NCI-H2196 (cell line): ENCODE results near the gene CDCP2.

Experiments
- DNase-seq: peaks from one replicate; lab custom pipeline; 2025; ENCODE audit not compliant: unreplicated experiment; lab: John Stamatoyannopoulos, UW

CDCP2 gene

DNA sequence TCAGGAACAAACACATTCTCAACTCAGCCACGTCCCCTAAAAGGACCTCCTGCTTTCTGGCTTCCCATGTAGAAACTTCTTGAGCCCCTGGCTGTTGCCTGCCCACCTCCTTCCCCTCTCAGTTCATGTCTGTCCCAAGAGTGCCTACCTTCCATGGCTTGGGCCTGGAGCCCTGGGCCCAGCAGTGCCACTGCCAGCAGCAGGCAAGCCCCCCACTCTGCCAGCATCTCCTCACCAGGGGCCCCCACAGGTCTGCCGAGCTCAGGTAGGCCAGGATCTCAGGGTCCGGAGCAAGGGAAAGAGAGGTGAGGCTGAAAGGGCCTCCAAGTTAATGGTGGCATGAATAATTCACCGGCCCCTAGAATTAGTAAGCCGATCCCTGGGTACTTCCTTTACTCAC, at the start of gene CDCP2:
Gene CDCP2 (minus strand): TSS at position 305 of the 400 bp plus-strand sequence. CDS start 78 bp downstream, at position 227.
- DNase-seq = no peak

DNA sequence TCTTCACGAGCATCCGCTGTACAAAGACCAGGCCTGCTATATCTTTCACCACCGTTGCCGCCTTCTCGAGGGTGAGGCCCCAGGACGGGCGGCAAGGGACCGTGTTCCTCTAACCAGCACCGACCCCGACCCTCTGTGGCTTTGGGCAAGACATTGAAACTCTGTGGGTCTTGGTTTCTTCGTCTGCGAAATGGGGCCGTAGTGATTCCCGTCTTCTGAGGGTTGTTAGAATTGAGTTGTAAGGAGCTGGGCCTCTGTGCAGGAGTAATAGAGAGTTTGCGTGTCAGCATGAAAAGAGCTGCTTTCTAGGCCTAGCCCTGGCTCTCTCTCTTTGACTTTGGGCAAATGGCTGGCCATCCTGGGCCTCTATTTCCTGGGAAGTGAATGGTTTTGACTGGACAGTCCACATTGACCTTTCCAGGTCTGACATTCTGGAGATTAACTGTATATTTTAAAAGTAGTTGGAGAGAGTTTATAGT, 47.8 kb upstream of the CDCP2 start:
- DNase-seq = no peak

DNA sequence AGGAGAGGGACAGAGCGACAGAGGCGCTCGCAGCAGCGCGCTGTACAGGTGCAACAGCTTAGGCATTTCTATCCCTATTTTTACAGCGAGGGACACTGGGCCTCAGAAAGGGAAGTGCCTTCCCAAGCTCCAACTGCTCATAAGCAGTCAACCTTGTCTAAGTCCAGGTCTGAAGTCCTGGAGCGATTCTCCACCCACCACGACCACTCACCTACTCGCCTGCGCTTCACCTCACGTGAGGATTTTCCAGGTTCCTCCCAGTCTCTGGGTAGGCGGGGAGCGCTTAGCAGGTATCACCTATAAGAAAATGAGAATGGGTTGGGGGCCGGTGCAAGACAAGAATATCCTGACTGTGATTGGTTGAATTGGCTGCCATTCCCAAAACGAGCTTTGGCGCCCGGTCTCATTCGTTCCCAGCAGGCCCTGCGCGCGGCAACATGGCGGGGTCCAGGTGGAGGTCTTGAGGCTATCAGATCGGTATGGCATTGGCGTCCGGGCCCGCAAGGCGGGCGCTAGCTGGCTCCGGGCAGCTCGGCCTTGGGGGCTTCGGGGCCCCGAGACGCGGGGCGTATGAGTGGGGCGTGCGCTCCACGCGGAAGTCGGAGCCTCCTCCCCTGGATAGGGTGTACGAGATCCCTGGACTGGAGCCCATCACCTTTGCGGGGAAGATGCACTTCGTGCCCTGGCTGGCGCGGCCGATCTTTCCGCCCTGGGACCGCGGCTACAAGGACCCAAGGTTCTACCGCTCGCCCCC, 47.1 kb upstream of the CDCP2 start, which contains the start of the genes CYB5RL and MRPL37:
Gene CYB5RL (minus strand): TSS at position 266 of the 754 bp plus-strand sequence. CDS start 4,414 bp downstream, outside the sequence.
Gene MRPL37 (plus strand): TSS at position 403 of the 754 bp plus-strand sequence. CDS start 77 bp downstream, at position 480.
- peak; percentile 95 for DNase-seq

DNA sequence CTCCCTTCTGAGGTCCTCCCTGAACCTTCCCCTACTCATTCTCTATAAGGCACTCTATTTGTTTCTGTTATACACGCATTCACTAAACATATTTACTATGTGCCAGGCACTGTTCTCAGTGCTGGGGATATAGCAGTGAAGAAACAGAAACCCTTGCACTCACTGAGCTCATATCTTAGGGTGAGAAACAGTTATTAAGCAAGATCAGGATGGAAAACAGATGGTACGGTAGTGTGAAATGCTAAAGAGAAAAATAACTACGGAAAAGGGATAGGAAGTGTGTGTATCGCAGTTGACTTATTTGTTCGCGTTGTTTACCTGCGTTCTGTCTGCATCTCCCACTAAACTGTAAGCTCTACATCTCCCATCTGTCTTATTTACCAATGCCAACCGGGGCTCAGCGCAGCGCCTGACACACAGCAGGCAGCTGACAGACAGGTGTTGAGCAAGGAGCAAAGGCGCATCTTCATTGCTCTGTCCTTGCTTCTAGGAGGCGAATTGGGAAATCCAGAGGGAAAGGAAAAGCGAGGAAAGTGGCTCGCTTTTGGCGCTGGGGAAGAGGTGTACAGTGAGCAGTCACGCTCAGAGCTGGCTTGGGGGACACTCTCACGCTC, 46.5 kb upstream of the CDCP2 start:
- no peak for DNase-seq

DNA sequence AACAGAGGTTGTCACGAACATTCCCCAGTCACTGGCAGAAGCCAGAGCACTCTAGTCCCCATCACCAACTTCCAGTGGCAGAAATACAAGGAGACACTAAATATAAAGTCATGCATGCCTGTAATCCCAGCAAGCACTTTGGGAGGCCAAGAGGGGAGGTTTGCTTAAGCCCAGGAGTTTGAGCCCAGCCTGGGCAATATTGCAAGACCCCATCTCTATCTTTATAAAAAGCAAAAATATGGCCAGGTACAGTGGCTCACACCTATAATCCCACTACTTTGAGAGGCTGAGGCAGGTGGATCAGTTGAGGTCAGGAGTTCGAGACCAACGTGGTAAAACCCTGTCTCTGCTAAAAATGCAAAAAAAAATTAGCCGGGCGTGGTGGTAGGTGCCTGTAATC, 40.7 kb upstream of the CDCP2 start:
- no peak for DNase-seq

DNA sequence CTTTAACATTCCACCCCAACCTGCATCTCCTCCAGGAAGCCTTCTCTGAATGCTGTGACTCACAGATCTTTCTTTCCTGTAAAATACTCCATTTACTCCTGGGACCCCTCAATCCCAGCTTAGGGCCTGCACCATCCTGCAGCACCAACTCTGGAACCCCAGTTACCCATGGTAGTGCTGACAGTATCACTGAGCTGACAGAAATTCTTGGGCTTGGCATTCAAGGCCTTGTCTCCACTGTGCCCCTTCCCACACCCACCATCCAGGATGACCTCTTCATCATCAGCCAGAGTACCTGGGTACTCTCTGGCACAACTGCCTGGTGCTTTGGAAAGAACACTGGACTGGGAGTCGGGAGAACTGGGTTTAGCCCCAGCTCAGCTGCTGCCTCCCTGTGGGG, 38.7 kb upstream of the CDCP2 start:
- DNase-seq = no peak

DNA sequence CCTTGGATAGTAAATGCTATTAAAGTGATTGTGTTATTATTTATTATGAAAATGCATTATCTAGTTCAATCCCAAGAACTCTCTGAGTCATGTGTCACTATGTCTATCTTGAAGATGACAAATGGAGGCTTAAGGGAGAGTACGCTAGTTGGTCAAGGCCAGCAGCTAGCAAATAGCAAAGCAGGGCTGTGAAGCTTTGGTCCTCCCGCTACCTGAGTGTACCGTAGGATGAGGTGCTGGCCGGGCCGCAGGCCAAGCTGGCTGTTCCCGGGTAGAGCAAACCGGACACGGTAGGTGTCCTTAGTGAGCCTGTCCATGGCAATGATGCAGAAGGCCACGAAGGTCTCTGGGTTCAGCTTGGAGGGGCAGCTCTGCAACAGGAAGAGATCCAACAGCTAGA, 37.7 kb upstream of the CDCP2 start:
- DNase-seq = no peak

DNA sequence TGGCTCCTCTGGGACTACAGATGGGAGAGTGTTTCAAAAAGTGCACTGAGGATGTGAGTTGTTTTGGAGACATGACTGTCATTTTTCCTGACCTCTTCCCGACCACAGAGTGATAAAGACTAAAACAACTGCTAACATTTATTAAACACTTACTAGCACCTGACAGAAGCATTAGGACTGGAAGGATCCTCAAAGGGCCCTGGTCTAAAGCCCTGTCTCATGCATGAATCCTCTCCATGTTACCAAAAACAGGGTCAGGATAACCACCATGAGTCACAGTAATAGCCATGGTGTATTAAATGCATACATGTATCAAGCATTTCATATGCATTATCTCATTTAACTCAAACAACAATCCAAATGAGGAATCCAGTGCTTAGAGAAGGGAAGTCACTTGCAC, 35.5 kb upstream of the CDCP2 start:
- DNase-seq = no peak

DNA sequence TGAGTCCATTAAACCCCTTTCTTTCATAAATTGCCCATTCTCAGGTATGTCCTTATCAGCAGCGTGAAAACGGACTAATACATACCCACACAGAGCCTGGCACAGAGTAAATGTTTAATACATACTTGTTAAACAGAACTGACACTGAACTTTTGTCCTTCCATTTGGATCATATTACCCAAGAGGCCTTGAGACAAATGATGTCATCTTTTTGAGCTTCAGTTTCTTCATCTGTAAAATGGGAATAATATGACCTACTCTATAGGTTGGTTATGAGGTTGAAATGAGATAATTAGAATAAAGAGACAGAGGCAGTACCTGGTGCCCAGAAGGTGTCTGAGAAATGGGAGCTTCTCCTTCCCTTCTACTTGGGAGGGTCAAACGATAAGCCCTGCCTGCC, 33.3 kb upstream of the CDCP2 start:
- no peak for DNase-seq

DNA sequence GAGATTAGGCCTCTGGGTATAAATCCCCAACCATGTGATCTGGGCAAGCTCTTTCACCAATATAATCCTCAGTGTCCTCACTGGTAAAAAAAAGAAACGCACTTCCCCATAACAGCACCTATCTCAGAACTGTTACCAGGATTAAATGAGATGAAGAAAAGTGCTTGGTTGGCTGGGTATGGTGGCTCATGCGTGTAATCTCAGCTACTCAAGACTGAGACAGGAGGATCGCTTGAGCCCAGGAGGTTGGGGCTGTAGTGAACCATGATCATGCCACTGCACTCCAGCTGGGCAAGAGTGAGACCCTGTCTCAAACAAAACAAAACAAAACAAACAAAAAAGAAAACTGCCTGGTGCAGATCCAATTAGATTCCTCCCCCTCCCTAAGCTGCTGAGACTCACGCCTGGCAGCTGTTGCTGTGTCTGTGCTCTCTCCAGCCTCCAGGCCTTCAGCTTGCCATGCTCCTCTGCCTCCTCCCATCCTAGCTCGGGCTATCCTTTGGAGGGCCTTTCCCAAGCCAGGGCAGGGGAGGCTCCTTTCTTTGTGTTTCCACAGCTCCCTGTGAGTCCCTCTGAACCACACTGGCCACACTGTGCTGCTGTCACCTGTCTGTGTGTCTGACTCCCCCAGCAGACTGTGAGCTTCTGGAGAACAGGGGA, 28.0 kb upstream of the CDCP2 start:
- DNase-seq = no peak

DNA sequence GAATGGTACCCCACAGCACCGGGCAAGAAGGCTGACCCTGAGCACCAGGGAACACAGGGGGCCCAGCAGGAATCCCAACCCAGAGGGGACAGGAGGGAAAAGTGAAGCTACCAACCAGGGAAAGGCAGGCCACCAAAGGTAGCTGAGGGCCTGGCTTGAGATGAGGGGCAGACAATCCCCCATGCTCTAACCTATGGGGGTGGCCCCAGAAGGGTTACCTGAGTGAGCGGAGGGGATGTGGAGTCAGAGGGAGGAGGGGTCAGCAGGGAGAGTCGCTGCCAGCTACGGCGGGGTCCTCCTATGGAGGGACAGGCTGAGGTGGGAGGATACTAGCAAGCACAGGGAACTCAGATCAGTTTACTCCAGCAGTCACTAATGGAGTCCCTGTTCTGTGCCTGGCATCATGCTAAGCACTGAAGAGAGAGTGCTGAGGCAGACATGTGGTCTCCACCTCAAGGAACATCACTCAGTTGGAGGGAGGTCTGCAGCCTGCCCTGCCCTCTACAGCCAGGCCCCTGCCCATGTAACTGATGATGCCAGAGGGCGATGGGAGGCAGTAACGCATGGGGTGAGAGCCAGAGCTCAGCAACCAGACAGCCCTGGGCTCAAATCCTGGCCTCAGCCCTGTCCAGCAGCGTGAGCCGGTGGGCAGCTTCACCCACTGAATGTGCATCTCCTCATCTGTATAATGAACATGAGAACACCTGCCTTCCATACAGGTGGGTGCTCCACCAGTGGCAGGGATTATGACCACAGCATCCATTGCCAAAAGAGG, 25.7 kb upstream of the CDCP2 start:
- DNase-seq = no peak

DNA sequence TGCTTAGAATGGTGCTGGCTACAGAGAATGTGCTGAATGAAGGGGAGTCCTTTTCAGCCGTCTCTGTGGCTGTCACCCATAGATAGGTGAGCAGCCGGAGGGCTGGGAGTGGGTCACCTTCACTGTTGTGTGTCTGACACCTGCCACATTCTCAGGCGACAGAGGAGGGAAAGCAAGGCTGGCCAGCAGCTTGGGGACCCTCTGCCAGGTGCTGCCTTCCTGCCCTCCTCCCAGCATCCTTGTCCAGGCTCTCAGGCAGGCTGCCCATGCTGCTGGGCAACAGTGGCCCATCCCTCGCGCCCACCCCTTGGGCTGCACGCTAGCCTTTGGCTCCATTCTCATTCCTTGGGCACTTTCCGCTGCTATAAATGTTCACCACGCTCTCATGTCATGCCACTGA, 24.9 kb upstream of the CDCP2 start:
- DNase-seq = no peak

DNA sequence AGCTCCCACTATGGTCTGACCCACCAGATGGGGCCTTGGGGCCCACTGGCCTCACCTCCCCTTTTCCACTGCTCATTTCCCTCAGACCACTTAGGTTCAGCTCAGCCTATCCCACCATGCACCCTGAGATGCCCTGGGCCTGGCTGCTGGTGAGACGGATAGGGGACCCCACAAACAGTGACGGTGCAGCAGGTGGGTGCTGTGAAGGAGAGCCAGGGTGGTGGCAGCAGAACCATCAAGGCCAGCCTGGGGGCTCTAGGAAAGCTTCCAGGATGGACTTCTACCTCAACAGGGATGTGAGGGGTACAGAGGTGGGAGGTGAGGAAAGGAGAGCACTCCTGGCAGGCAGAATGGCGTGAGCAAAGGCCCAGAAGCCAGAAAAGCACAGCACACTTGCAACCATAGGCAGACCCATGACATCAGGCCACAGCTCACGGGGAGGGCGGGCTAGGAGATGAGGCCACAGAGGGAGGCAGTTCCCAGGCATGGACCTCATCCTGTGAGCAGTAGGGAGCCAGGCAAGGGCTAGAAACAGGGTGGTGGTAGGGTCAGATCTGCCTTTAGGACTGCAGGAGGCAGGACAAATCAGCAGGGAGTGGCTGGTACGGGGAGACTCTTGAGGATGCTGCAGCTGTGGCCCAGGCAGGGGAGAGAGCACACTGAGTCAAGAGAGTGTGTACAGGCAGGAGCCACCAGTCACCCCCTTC, 24.0 kb upstream of the CDCP2 start:
- DNase-seq = no peak

DNA sequence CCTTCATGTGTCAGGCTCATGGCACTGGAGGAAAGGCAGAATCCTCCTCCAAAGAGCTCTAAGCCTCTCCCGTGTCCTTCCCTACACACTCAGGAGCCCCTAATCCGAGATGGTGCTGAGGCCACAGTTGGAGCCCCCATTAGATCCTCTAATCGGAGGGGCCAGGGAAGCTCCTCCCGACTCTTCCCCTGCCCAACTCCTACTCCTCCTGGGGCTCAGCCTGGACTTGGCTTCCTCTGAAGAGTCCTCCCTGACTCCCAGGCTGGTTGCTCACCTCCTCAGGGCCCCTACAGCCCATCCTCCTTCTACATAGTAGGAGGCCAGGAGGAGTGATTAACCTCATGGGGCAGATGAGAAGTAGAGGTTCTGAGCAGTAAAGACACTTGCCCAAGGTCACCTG, 21.3 kb upstream of the CDCP2 start:
- DNase-seq = no peak

DNA sequence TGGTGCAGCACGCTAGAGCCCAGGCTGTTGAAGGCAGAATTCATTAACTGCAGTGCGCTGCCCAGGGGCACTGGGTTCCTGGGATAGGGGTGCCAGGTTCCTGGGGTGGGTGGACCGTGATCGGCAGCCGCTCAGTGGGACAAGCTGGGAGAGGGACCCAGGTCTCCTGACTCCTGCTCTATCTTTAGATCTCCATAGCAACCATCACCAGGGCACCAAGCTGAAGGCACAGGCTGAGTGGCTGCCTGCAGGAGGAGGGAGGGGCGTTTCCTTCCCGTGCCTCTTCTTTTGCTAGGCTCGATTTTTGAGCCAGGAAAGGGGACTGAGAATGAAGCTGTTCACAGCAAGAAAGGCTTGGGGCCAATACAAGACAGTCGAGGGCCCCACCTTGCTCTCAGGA, 20.9 kb upstream of the CDCP2 start:
- DNase-seq = no peak

DNA sequence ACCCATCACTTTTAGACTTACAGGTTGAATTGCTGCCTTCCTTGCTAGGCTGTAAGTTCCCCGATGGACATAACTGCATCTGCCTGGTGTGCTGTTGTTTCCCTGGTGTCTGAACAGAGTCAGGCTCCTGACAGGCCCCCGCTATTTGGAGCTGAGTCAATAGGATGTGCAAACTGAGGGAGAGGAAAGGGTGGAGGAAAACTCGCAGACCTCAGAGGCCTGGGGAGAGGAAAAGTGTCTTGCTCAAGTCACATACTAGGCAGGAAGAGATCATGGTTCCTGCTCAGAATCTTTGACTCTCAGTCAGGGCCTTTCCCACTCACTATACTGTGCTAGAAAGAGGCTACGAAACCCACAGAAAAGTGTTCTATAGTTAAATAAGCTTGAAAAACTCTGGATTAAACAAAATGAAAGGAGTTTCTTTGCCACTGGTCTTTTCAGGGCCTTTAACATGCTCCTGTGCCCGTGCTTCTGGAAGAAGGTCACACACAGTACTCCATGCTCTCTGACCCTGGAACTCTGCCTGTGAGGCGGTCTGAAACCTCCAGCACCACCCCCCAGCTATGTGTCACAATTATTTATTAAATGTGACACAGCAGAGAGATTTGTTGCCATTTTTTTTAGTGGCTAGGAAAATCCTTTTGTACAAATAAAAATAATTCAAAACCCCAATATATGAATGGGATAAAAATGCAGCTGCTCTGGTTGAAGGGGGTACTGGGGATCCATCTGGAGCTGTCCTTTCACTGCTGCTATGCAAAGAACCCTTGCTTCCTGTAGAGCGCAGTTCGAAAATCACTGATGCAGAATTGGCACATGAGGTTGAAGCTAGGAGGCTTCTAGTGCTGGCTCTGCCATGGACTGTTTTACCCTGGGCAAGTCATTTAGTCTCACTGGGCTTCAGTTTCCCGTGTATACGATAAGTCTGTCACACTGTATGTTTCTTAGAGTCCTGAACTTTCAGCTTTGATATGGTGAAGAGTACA, 20.1 kb upstream of the CDCP2 start:
- no peak for DNase-seq

DNA sequence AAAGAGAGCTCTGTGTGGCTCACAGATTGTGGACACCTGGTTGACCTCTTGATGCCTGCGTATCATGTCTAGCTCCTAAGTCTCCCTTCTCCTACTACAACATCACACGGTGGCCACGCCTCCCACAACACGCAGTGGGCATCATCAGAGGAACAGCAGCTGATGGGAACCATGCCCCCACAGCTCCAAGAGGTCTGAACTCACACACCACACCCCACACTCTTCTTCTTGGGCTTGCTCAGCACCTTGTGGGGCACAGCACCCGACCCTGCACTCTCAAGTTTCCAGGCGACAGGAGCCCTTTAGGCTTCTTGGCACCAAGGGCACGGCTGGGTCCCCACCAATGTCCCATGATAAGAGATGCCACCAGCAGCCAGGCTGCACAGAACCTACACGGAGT, 18.8 kb upstream of the CDCP2 start:
- no peak for DNase-seq

DNA sequence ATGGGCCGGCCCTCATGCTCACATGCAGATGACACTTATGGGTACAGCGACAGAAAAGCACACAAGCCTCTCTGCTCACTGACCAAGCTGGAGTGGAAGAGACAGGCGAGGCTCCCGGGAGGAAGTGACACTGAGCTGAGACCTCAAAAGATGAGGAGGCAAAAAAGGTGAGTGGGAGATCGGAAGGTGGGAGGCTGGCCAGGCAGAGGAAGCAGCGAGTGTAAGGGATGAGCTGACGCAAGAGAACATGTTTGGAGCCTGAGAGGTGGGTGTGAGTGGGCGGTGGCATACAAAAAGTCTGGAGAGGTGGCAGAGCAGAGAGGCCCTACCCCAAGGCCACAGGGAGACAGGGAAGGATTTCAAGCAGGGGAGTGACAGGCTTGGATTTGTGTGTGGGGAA, 18.2 kb upstream of the CDCP2 start:
- DNase-seq = no peak

DNA sequence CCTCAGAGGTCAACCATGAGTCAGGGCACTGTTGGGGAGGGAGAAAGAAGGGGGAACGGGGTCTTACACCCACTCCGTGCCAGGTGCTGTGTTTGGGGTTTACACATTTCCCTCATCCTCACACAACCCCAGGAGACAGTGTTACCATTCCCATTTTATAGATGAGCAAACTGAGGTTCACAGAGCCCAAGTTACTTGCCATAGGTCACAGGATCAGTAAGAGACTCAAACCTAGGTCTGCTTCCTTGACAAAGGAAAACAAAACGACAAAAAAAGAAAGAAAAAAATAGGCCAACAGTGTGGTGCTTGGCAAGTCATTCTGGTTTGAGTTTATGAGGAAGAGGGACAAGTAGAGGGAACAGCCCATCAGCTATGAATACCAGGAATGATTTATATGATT, 16.3 kb upstream of the CDCP2 start:
- DNase-seq = no peak
